Measurements from ENCODE around the gene CACNA1S.

Gene CACNA1S

DNA sequence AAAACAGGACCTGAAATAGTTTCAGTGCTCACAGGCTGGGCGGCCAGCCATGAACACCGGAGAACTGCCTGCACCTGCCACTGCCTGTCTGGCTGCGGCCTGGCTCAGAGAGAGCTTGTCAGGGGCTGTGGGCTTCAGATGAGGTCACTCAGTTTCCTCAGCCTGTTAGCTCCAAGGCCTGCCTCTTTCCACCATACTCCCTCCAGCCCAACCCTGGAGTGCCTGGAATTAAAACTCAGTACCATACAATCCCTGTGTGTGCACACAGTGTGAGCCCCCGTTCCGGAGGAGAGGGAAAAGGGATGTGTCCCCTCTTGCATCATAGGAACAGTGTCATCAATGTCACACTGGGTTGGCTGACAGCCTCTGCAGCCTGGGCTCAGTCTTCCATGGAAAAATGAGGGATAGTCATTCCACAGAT, 16.2 kb downstream of the CACNA1S start:
- TF ChIP-seq, protein P1, sequence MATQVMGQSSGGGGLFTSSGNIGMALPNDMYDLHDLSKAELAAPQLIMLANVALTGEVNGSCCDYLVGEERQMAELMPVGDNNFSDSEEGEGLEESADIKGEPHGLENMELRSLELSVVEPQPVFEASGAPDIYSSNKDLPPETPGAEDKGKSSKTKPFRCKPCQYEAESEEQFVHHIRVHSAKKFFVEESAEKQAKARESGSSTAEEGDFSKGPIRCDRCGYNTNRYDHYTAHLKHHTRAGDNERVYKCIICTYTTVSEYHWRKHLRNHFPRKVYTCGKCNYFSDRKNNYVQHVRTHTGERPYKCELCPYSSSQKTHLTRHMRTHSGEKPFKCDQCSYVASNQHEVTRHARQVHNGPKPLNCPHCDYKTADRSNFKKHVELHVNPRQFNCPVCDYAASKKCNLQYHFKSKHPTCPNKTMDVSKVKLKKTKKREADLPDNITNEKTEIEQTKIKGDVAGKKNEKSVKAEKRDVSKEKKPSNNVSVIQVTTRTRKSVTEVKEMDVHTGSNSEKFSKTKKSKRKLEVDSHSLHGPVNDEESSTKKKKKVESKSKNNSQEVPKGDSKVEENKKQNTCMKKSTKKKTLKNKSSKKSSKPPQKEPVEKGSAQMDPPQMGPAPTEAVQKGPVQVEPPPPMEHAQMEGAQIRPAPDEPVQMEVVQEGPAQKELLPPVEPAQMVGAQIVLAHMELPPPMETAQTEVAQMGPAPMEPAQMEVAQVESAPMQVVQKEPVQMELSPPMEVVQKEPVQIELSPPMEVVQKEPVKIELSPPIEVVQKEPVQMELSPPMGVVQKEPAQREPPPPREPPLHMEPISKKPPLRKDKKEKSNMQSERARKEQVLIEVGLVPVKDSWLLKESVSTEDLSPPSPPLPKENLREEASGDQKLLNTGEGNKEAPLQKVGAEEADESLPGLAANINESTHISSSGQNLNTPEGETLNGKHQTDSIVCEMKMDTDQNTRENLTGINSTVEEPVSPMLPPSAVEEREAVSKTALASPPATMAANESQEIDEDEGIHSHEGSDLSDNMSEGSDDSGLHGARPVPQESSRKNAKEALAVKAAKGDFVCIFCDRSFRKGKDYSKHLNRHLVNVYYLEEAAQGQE (IDR thresholded peaks at IDR 0.05; ENCODE audit: low read depth): no peak
- TF ChIP-seq TEAD4 (IDR thresholded peaks at IDR 0.05): no peak
- TF ChIP-seq FOXM1 (IDR thresholded peaks at IDR 0.05; ENCODE audit: borderline replicate concordance, low read depth): no peak
- no peak for TF ChIP-seq CEBPB (IDR thresholded peaks at IDR 0.05)
- no peak for TF ChIP-seq TCF12 (IDR thresholded peaks at IDR 0.05; ENCODE audit: low read depth)
- no peak for TF ChIP-seq EP300 (IDR thresholded peaks at IDR 0.05; ENCODE audit: borderline replicate concordance)
- no peak for TF ChIP-seq EGR1 (IDR thresholded peaks at IDR 0.05)
- TF ChIP-seq, protein P2, sequence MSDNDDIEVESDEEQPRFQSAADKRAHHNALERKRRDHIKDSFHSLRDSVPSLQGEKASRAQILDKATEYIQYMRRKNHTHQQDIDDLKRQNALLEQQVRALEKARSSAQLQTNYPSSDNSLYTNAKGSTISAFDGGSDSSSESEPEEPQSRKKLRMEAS (IDR thresholded peaks at IDR 0.05): no peak
- no peak for TF ChIP-seq RAD21 (IDR thresholded peaks at IDR 0.05; ENCODE audit: low read depth)
- TF ChIP-seq ZBTB7A (IDR thresholded peaks at IDR 0.05; ENCODE audit: low read depth): no peak
- TF ChIP-seq, protein P3, sequence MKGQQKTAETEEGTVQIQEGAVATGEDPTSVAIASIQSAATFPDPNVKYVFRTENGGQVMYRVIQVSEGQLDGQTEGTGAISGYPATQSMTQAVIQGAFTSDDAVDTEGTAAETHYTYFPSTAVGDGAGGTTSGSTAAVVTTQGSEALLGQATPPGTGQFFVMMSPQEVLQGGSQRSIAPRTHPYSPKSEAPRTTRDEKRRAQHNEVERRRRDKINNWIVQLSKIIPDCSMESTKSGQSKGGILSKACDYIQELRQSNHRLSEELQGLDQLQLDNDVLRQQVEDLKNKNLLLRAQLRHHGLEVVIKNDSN (IDR thresholded peaks at IDR 0.05): no peak
- no peak for TF ChIP-seq TAF1 (IDR thresholded peaks at IDR 0.05; ENCODE audit: low read depth)
- no peak for TF ChIP-seq YY1 (IDR thresholded peaks at IDR 0.05; ENCODE audit: low read depth)
- no peak for TF ChIP-seq CREB1 (IDR thresholded peaks at IDR 0.05; ENCODE audit: low read depth)
- TF ChIP-seq NFIC (IDR thresholded peaks at IDR 0.05): no peak

DNA sequence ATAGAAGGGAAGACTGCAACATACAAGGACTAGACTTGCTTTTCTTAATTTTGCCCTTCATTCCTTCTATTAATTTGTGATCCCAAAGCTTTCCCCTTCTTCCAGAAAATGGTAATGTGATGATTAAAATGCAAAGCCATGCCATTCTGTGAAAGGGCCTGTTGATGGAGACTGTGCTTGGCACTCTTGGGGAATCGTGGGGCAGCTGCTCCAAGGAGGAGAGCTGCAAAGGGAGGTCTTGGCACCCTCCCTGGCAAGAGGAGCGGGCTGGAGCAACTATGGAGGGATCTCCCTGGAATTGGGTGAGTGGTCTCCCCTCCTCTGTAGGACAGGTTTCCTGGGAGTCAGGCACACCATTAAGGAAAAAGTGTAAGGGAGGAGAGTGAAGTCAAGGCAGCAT, 16.6 kb downstream of the CACNA1S start:
- TF ChIP-seq TEAD4 (IDR thresholded peaks at IDR 0.05) (no peak), EP300 (IDR thresholded peaks at IDR 0.05; ENCODE audit: borderline replicate concordance) (no peak), CREB1 (IDR thresholded peaks at IDR 0.05; ENCODE audit: low read depth) (no peak), YY1 (IDR thresholded peaks at IDR 0.05; ENCODE audit: low read depth) (no peak), TAF1 (IDR thresholded peaks at IDR 0.05; ENCODE audit: low read depth) (no peak), CEBPB (IDR thresholded peaks at IDR 0.05) (no peak), FOXM1 (IDR thresholded peaks at IDR 0.05; ENCODE audit: borderline replicate concordance, low read depth) (no peak), EGR1 (IDR thresholded peaks at IDR 0.05) (no peak), TCF12 (IDR thresholded peaks at IDR 0.05; ENCODE audit: low read depth) (no peak), ZBTB7A (IDR thresholded peaks at IDR 0.05; ENCODE audit: low read depth) (no peak), RAD21 (IDR thresholded peaks at IDR 0.05; ENCODE audit: low read depth) (no peak), NFIC (IDR thresholded peaks at IDR 0.05) (no peak)
- TF ChIP-seq, protein P2 (IDR thresholded peaks at IDR 0.05): no peak
- TF ChIP-seq, protein P3 (IDR thresholded peaks at IDR 0.05): no peak
- TF ChIP-seq, protein P1 (IDR thresholded peaks at IDR 0.05; ENCODE audit: low read depth): no peak

GRCh38 chr1:201094832-201095231, 17.4 kb downstream of the CACNA1S start:
- TF ChIP-seq NFIC (IDR thresholded peaks at IDR 0.05): no peak
- TF ChIP-seq, protein P3 (IDR thresholded peaks at IDR 0.05): no peak
- TF ChIP-seq, protein P1 (IDR thresholded peaks at IDR 0.05; ENCODE audit: low read depth): no peak
- TF ChIP-seq EGR1 (IDR thresholded peaks at IDR 0.05): no peak
- TF ChIP-seq, protein P2 (IDR thresholded peaks at IDR 0.05): no peak
- no peak for TF ChIP-seq TEAD4 (IDR thresholded peaks at IDR 0.05)
- no peak for TF ChIP-seq RAD21 (IDR thresholded peaks at IDR 0.05; ENCODE audit: low read depth)
- no peak for TF ChIP-seq CEBPB (IDR thresholded peaks at IDR 0.05)
- TF ChIP-seq CREB1 (IDR thresholded peaks at IDR 0.05; ENCODE audit: low read depth): no peak
- no peak for TF ChIP-seq EP300 (IDR thresholded peaks at IDR 0.05; ENCODE audit: borderline replicate concordance)
- TF ChIP-seq ZBTB7A (IDR thresholded peaks at IDR 0.05; ENCODE audit: low read depth): no peak
- TF ChIP-seq TCF12 (IDR thresholded peaks at IDR 0.05; ENCODE audit: low read depth): no peak
